ENCODE results near the gene CLIP2.
"Not testable (repeated sequence)": the region's sequence is repeated elsewhere in the genome, so short reads cannot be mapped to it uniquely, and the experiment has no call there.

The CLIP2 gene

GRCh38 chr7:74289018-74289658, at the start of gene CLIP2:
Gene CLIP2 (plus strand): TSS chr7:74289407. CDS start chr7:74317547, 28,140 bp downstream.
- peak; percentile 24 to 73 (median 64) for DNase-seq (ENCODE audit: low read depth in 3 of 3, low spot score in 1 of 3)

- no peak for DNase-seq (ENCODE audit: low read depth in 3 of 3, low spot score in 1 of 3)
Measured at GRCh38 chr7:74240482-74240881, 48.7 kb upstream of the CLIP2 start.

DNA sequence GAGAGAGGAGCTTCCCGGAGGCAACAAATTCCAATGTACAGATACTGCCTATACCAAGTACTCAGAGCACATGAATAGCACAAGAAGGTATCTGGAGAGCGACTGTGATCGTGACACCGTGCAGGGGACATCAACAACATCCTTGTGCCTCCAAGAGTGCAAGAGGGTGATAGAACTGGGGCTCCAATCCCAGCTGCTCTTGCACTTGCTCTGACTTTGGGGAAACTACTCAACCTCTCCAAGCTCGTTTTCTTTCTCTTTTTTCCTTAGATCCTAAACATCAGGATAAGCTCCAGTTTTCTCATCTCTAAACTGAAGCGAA, 47.1 kb upstream of the CLIP2 start:
- no peak for DNase-seq (ENCODE audit: low read depth in 3 of 3, low spot score in 1 of 3)

GRCh38 chr7:74246497-74246896, 42.7 kb upstream of the CLIP2 start:
- no peak for DNase-seq (ENCODE audit: low read depth in 3 of 3, low spot score in 1 of 3)

- DNase-seq (ENCODE audit: low read depth in 3 of 3, low spot score in 1 of 3), result no peak
Measured at GRCh38 chr7:74248156-74248555, 41.1 kb upstream of the CLIP2 start.

GRCh38 chr7:74249058-74249457, 40.1 kb upstream of the CLIP2 start:
- not testable (repeated sequence) for DNase-seq (ENCODE audit: low read depth in 3 of 3, low spot score in 1 of 3)

GRCh38 chr7:74252893-74253292, 36.3 kb upstream of the CLIP2 start:
- no peak for DNase-seq (ENCODE audit: low read depth in 3 of 3, low spot score in 1 of 3)

GRCh38 chr7:74253331-74253730, 35.9 kb upstream of the CLIP2 start:
- DNase-seq (ENCODE audit: low read depth in 3 of 3, low spot score in 1 of 3), result no peak

DNA sequence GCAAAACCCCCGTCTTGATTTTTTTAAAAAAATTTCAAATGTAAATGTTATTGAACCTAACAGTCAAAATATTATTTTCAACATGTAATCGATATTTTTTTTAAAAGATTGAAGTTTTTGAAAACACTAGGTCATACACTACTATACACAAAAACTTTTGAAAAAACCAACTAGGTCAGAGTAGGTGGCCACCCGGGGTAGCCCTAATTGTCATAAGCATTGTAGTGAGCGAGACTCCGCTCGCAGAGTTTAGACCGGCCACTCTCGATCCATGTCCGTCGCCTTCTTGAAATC, 35.4 kb upstream of the CLIP2 start:
- no peak for DNase-seq (ENCODE audit: low read depth in 3 of 3, low spot score in 1 of 3)

DNA sequence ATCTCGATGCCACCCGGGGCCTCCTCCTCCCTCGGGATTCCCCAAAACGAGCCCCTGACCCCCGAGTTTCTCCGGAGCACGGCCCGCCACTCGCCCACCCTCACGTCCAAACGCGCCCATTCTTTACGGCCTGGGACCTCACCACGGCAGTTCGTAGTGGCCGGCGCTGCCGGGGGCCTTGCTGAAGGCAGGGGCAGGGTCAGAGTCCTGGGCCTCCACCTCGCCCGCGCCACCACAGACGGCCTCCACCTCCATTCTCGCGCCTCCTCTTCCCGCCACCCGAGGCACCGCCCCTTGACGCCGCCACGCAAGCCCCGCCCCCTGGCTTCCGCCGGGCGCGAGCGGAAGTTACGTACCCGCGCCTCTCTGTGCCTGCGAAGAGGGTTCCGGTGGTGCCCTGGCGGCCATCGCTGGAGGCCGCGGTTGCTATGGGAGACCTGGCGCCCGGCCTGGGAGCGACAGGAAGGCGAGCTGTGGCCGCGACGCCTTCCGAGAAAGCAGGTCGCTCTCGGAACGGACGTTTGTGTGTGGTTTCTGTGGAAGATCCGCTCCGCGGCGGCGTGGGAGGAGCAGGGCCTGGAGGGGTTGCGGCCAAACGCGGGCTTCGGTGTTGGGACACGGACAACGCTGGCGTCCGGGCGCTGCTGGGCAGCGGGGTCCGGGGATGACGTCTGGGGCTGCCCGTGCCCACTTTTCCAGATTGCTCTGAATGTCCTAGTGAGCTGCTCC, 34.9 kb upstream of the CLIP2 start, which contains the start of gene RFC2:
TSS of gene RFC2 (minus strand) at position 271 of the 729 bp plus-strand sequence. CDS start at position 255, 16 bp downstream.
- DNase-seq (ENCODE audit: low read depth in 3 of 3, low spot score in 1 of 3), result peak; percentile 88 to 99 (median 92)

- DNase-seq (ENCODE audit: low read depth in 3 of 3, low spot score in 1 of 3), result peak in 1 of 3 donors; percentile 2
Measured at GRCh38 chr7:74254858-74255379, 34.3 kb upstream of the CLIP2 start.

- not testable (repeated sequence) for DNase-seq (ENCODE audit: low read depth in 3 of 3, low spot score in 1 of 3)
Measured at GRCh38 chr7:74255461-74255860, 33.7 kb upstream of the CLIP2 start.

DNA sequence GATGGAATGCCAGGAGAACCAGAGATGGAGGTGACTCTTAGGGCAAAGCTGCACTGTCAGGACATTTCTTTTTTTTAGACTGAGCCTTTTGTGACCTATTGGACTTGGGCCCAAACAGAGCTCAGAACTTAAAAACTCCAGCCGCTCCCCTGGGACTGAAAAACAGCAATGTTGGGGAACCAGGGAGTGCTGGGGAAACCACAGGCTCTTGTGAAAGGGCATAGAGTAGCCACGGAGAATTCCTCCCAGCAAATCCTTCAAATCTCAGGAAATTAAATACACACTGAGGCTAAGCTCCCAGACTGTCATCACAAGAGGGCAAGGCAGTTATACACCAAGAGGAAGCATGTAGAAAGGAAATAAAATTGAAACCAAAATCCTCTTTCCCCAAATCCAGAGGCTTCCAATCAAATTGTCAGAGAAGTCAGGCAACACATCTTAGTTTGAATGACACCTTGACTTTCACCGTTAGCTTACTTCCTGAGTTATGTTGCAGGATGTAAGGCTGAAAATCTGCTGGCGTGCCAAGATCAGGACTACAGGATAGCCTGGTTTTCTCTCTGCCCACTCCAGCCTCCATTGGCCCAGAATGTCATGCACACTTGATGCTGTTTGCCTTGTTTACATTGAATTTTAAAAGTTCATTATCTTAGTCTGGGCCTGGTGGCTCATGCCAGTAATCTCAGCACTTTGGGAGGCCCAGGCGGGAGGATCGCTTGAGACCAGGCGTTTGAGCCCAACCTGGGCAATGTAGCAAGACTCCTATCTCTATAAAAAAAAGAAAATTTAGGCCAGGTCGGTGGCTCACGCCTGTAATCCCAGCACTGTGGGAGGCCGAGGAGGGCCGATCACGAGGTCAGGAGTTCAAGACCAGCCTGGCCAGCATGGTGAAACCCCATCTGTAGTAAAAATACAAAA, 32.5 kb upstream of the CLIP2 start:
- no peak for DNase-seq (ENCODE audit: low read depth in 3 of 3, low spot score in 1 of 3)

- no peak for DNase-seq (ENCODE audit: low read depth in 3 of 3, low spot score in 1 of 3)
Measured at GRCh38 chr7:74258639-74259038, 30.6 kb upstream of the CLIP2 start.

GRCh38 chr7:74262639-74263398, 26.4 kb upstream of the CLIP2 start:
- DNase-seq (ENCODE audit: low read depth in 3 of 3, low spot score in 1 of 3), result no peak

GRCh38 chr7:74263399-74264120, 25.6 kb upstream of the CLIP2 start:
- DNase-seq (ENCODE audit: low read depth in 3 of 3, low spot score in 1 of 3), result no peak

DNA sequence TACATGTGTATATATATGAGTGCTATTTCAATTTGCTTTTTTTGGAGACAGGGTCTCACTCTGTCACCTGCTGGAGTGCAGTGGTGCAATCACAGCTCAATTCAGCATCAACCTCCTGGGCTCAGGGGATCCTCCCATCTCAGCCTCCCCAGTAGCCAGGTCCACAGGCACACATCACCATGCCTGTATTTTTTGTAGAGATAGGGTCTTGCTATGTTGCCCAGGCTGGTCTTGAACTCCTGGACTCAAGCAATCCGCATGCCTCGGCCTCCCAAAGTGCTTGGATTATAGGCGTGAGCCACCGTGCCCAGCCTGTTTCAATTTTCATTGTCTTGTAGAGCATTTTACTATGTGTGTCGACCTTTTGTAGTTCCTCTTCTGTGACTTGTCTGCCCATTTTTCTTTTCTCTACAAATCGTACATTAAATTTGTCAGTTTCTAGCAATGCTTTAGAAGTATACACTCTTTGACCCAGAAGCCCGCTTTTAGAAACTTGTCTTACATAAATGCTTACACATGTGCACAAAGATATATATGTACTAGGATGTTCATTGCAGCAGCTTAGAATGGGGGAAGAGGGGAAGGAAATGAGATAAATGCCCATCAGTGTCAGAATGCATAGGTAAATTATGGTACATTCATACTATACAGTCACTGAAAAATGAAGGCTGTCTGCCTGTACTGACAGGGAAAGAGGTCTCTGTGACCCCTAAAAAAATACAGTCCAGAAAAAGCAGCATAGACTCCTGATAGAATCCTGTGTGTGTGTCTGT, 22.8 kb upstream of the CLIP2 start:
- no peak for DNase-seq (ENCODE audit: low read depth in 3 of 3, low spot score in 1 of 3)

DNA sequence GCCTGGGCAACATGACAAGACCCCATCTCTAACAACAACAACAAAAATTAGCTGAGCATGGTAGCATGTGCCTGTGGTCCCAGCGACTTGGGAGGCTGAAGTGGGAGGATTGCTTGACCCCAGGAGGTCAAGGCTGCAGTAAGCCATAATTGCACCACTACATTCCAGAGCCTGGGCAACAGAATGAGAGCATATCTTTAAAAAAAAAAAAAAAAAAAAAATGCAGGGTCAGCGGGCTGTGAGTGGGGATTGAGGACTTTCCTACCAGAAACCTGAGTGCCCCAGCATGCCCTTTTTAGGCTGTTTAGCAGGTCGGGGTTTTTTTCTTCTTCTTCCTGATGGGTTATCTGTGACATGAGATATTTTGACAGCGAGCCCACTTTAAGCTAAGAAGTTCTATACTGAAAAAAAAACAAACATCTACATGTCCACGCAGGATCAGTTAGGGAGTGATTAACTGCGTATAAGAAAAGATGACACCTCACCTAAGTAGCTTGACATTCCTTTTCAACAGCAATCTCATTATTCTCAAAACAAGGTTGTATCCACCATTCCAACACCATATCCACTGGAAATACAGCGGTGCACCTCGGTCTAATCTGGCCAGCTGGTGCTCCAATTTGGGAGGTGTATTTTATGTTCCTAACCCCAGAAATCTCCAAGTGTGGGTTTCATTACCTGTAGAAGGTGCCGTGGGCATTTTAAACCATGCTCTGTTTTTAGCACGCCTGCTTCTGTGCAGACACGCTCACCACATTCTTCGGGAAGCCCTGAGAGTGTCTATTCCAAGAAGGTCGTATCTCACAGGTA, 21.2 kb upstream of the CLIP2 start:
- DNase-seq (ENCODE audit: low read depth in 3 of 3, low spot score in 1 of 3), result no peak

Measured in stimulated activated CD4-positive, alpha-beta T cell treated with anti-CD3 and anti-CD28 coated beads, TNF-alpha, amount 100 ng/mL, for 1 hour (primary cell).